Stimulated activated effector memory CD8-positive, alpha-beta T cell treated with anti-CD3 and anti-CD28 coated beads, Interleukin-12 subunit alpha, Interleukin-12 subunit beta, amount 100 ng/mL, for 72 hours (primary cell): ENCODE data around the gene ZMYM2.
"Not testable (repeated sequence)": the region's sequence is repeated elsewhere in the genome, so short reads cannot be mapped to it uniquely, and the experiment has no call there.

Source experiments
- ATAC-seq: fragments of 150-1000 bp; cut with Tn5 transposase; 2 replicates; pipeline ENCODE4 v1.10.0; 2021
- DNase-seq, 2 donors: peaks; one replicate each; pipeline ENCODE4 v3.0.0; 2021 to 2022; ENCODE audit warnings: low spot score in 2 of 2
- H3K27ac Mint-ChIP-seq: one replicate; pipeline ENCODE4 v1.8.0; 2022; ENCODE audit warnings: mild to moderate bottlenecking, mixed read lengths
- H3K36me3 Mint-ChIP-seq: one replicate; pipeline ENCODE4 v1.8.0; 2022; ENCODE audit warnings: mild to moderate bottlenecking, mixed read lengths
- H3K4me1 Mint-ChIP-seq: one replicate; pipeline ENCODE4 v1.8.0; 2022; ENCODE audit warnings: mixed read lengths
- H3K4me3 Mint-ChIP-seq: one replicate; pipeline ENCODE4 v1.8.0; 2022; ENCODE audit warnings: mild to moderate bottlenecking, mixed read lengths
- H3K9me3 Mint-ChIP-seq: one replicate; pipeline ENCODE4 v1.8.0; 2022; ENCODE audit warnings: mixed read lengths

ZMYM2 gene

DNA sequence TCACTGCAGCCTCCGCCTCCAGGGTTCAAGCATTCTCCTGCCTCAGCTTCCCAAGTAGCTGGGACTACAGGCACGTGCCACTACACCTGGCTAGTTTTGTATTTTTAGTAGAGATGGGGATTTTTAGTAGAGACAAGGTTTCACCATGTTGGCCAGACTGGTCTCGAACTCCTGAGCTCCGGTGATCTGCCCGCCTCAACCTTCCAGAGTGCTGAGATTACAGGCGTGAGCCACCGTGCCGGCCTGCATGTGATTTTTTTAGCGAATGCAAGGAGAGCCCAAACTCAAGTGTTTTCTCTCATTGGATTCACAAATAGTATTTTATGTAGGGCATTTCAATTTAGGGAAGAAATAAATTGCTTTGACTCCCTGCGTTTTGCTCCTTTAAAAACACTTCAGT, 4.4 kb downstream of the ZMYM2 start:
- DNase-seq (no peak), ATAC-seq (no peak)
- Mint-ChIP-seq H3K36me3 (peaks cover 85% of the 10 kb centered on the region), H3K4me1 (peaks cover 31% of the 10 kb centered on the region), H3K9me3 (no peaks in the 10 kb centered on the region), H3K27ac (no peak overlapping the region), H3K4me3 (no peak overlapping the region)

DNA sequence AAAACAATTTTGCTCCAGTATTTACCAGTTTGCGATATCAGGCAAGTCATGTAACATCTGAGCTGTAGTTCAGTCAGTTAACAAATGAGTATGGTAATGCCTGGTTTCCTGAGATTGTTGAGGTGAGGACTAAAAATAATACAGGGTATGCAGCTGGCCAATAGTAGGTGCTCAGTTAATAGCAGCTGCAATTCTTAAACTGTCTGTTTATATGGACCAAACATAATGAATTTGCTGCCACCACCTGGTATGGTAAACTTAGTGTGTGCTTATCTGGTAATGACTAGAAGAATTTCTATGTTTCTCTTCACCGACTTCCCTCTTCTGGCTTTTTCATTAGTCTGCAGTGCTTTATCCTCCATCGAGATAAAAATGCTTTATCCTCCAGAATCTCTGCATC, 9.1 kb downstream of the ZMYM2 start:
- no peak for ATAC-seq
- Mint-ChIP-seq H3K4me3 (no peak overlapping the region), H3K4me1 (peaks cover 17% of the 10 kb centered on the region), H3K27ac (no peak overlapping the region), H3K36me3 (peaks cover 47% of the 10 kb centered on the region), H3K9me3 (no peaks in the 10 kb centered on the region)
- DNase-seq = no peak

DNA sequence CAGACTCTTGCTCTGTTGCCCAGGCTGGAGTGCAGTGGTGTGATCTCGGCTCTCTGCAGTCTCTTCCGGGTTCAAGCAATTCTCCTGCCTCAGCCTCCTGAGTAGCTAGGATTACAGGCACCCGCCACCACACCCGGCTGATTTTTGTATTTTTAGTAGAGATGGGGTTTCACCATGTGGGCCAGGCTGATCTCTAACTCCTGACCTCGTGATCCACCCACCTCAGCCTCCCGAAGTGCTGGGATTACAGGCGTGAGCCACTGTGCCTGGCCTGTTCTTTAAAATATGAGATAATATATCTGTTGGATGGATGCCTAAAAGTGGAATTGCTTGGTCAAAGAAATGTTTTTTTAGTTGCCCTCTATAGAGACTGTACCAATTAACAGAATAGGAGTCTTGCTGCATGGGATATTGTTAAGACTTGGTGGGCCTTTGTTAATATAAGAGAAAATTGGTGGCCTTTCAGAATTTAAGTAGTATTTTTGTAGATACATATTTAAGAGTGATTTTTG, 16.0 kb downstream of the ZMYM2 start:
- not testable (repeated sequence) for H3K9me3 Mint-ChIP-seq, H3K4me3 Mint-ChIP-seq, ATAC-seq, H3K27ac Mint-ChIP-seq, DNase-seq
- Mint-ChIP-seq H3K36me3 (peaks cover 67% of the 10 kb centered on the region), H3K4me1 (peaks cover 20% of the 10 kb centered on the region)

DNA sequence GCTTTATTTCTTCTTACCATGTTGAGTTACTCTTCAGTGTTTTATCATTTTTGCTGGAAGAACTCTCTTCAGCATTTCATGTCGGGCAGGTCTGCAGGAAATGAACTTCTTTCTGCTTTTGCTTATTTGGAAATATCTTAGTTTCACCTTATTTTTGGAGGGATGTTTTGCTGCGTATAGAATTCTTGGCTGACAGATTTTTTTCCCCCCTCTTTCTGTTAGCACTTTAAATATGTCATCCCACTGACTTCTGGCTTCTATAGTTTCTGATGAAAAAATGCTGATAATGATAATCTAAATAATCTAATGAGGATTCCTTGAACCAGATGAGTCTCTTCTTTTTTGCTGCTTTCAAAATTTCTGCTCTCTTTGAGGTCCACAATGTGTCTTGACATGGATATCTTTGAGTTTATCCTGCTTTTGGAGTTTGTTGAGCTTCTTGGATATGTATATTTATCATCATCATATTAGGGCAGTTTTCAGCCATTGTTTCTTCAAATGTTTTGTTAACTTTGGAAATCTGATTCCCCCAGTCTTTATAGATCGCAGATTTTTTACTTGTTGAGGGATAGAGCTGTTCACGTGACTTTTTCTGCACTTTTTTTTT, 20.4 kb downstream of the ZMYM2 start:
- Mint-ChIP-seq H3K9me3 (peaks cover 6% of the 10 kb centered on the region), H3K36me3 (peaks cover 98% of the 10 kb centered on the region), H3K4me3 (no peak overlapping the region), H3K27ac (no peak overlapping the region), H3K4me1 (peaks cover 34% of the 10 kb centered on the region)
- ATAC-seq (no peak), DNase-seq (no peak)

DNA sequence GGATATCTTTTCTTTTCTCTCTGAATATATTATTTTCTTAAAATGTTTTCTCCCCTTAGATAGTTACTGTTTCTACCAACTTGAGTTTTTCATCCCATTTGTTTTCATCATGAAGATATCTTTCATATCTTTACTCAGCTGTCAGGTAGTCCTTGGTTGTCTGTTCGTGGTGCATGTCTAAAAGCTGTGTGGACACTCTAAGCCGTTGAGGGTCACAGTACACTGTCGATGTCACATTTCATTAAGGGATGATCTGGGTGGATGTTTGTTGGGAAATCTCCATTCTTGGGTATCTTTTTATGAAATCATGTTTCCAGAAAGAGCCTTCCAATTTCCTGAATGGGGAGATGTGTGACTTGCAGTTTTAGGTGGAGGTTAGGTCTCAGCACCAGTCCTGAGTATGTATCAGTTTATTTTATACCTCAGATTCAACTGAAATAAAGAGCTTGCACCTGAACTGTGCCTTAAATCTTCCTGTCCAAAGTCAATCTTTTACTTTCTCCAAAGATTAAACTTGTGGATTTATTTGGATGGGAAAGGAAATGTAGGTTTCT, 23.2 kb downstream of the ZMYM2 start:
- H3K36me3 Mint-ChIP-seq = peaks cover 88% of the 10 kb centered on the region
- H3K4me1 Mint-ChIP-seq = peaks cover 31% of the 10 kb centered on the region
- peaks cover 3% of the 10 kb centered on the region for H3K9me3 Mint-ChIP-seq
- DNase-seq = no peak
- no peak overlapping the region for H3K27ac Mint-ChIP-seq
- no peak for ATAC-seq
- H3K4me3 Mint-ChIP-seq = no peak overlapping the region

DNA sequence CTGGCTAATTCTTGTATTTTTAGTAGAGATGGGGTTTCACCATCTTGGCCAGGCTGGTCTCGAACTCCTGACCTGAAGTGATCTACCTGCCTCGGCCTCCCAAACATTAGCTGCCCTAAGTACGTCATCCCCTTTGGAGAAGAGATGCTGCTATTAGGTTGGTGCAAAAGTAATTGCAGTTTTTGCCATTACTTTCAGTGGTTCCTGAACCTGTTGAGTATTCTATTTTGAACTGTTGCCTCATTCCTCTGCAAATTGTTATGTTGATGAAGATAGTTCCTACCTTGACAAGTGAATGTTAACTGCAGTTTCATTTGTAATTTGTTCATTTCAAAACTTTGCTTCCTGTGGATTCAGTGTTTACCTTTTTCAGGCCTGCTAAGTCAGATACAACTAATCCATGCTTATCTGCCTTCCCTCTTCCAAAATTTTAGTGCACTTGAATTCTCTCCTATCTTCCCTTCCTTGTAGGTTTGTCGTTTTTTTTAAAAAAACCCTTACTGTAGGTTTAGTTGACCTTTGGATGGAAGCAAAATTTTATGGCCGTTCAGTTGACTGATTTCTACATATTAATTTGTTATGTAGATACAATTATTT, 24.0 kb downstream of the ZMYM2 start:
- no peak for ATAC-seq

DNA sequence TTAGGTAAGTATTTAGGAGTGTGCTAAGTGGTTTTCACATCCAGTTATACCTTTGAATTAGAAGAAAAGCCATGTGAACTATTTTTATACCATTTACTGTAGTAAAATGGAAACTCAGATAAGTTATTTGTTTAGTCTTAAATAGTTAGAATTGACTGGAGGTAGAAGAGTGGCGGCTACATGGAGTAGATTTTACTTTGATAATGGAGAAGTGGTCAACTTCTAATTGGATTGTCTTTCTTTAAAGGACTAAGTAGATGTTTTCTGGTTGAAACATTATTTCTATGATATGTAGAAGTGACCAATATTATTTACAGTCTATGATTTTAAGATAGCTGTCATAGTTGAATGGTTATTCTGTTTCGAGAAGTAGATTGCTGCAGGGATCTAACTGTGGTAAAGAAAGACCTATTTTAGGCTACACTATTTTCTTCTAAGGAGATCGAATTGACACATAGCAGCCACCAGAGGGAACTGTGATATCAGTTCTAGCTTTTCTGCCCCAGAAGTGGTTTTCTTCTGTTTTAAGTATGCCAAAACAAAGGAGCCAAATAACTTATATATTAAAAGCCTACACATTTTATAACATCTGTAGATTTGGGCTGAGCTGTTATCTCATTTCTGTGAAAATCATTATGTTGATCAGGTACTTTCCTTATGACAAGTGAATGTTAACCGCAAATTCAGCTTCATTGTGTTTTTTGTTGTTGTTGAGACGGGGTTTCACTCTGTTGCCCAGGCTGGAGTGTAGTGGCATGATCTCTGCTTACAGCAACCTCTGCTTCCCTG, 26.1 kb downstream of the ZMYM2 start:
- Mint-ChIP-seq H3K4me1 (peaks cover 42% of the 10 kb centered on the region), H3K27ac (peak overlapping the region; percentile 81), H3K9me3 (no peaks in the 10 kb centered on the region), H3K36me3 (peaks cover 78% of the 10 kb centered on the region), H3K4me3 (no peak overlapping the region)
- DNase-seq (peak in 1 of 2 donors; percentile 4), ATAC-seq (peak; percentile 90)

More for the DNA sequence above, 24.0 kb downstream of the ZMYM2 start:
- Mint-ChIP-seq H3K4me1 (peaks cover 30% of the 10 kb centered on the region), H3K27ac (no peak overlapping the region), H3K9me3 (peaks cover 3% of the 10 kb centered on the region), H3K36me3 (peaks cover 88% of the 10 kb centered on the region), H3K4me3 (no peak overlapping the region)
- no peak for DNase-seq

DNA sequence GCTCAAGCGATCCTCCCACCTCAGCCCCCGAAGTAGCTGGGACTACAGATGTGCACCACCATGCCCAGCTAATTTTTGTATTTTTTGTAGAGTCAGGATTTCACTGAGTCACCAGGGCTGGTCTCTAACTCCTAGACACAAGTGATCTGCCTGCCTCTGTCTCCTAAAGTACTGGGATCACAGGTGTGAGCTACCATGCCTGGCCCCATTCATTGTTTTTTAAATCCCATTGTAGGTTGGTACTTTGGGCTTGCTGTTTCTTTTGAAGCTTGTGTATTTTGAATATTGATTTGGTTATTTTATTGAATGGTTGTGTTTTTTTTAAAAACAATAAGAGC, 26.7 kb downstream of the ZMYM2 start:
- no peaks in the 10 kb centered on the region for H3K9me3 Mint-ChIP-seq
- peak; percentile 65 for ATAC-seq
- peak overlapping the region; percentile 81 for H3K27ac Mint-ChIP-seq
- peaks cover 48% of the 10 kb centered on the region for H3K4me1 Mint-ChIP-seq
- H3K36me3 Mint-ChIP-seq = peaks cover 76% of the 10 kb centered on the region
- peak in 1 of 2 donors; percentile 58 for DNase-seq
- H3K4me3 Mint-ChIP-seq = no peak overlapping the region

DNA sequence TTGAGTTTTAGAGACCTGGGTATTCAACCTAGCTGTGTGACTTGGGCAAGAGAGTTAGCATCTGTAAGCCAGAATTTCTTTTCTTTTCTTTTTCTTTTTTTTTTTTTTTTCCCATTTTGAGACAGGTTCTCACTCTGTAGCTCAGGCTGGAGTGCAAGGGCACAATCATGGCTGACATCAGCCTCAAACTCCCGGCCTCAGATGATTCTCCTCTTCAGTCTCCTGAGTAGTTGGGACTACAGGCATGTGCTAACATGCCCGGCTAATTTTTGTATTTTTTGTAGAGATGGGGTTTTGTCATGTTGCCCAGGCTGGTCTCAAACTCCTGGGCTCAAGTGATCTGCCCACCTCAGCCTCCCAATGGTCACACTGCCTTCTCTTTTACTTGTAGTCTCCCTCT, 33.0 kb downstream of the ZMYM2 start:
- peaks cover 78% of the 10 kb centered on the region for H3K36me3 Mint-ChIP-seq
- peak overlapping the region; percentile 57 for H3K27ac Mint-ChIP-seq
- no peaks in the 10 kb centered on the region for H3K9me3 Mint-ChIP-seq
- no peak for DNase-seq
- ATAC-seq = no peak
- peaks cover 35% of the 10 kb centered on the region for H3K4me1 Mint-ChIP-seq
- no peak overlapping the region for H3K4me3 Mint-ChIP-seq

DNA sequence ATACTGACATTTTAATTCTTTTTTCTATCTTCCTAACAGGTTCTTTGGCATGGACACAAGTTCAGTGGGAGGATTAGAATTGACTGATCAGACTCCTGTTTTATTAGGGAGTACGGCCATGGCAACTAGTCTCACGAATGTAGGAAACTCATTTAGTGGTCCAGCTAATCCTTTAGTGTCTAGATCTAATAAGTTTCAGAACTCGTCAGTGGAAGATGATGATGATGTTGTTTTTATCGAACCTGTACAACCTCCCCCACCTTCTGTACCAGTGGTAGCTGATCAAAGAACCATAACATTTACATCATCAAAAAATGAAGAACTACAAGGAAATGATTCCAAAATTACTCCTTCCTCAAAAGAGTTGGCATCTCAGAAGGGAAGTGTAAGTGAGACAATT, 34.5 kb downstream of the ZMYM2 start:
- Mint-ChIP-seq H3K4me3 (no peak overlapping the region), H3K27ac (no peak overlapping the region), H3K4me1 (peaks cover 46% of the 10 kb centered on the region), H3K36me3 (peaks cover 78% of the 10 kb centered on the region), H3K9me3 (no peaks in the 10 kb centered on the region)
- ATAC-seq = no peak
- DNase-seq = no peak

DNA sequence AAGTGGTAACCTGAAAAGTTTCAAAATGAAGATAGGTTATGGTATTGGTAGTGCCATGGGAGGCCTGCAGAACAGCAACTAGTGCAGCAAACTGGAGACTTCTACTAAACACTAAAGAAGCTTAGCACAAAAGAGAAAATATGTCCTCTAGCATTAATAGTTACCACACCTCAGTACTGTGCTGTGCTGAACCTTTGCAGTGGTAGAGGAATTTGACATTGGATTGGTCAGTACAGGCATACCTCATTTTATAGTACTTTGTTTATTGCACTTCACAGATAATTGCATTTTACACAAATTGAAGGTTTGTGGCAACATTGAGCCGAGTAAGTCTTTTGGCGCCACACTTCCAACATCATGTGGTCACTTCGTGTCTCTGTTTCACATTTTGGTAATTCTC, 40.4 kb downstream of the ZMYM2 start:
- Mint-ChIP-seq H3K9me3 (no peaks in the 10 kb centered on the region), H3K27ac (peak overlapping the region; percentile 76), H3K36me3 (peaks cover 81% of the 10 kb centered on the region), H3K4me1 (peaks cover 45% of the 10 kb centered on the region), H3K4me3 (no peak overlapping the region)
- DNase-seq = no peak
- ATAC-seq = no peak

DNA sequence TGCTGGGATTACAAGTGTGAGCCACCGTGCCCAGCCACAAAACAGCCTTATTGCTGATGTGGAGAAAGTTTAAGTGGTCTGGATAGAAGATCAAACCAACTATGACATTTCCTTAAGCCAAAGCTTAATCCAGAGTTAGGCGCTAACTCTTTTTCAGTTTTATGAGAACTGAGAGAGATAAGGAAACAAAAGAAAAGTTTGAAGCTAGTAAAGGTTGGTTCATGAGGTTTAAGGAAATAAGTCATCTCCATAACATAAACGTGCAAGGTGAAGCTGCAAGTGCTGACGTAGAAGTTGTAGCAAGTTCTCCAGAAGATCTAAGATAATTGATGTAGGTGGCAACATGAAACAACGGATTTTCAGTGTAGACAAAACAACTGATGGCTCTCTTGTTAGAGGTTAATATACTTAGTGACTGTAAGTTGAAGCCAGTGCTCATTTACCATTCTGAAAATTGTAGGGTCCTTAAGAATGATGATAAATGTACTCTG, 41.6 kb downstream of the ZMYM2 start:
- DNase-seq (no peak), ATAC-seq (no peak)
- no peaks in the 10 kb centered on the region for H3K9me3 Mint-ChIP-seq
- peaks cover 81% of the 10 kb centered on the region for H3K36me3 Mint-ChIP-seq
- peak overlapping the region; percentile 76 for H3K27ac Mint-ChIP-seq
- H3K4me3 Mint-ChIP-seq = no peak overlapping the region
- H3K4me1 Mint-ChIP-seq = peaks cover 45% of the 10 kb centered on the region

DNA sequence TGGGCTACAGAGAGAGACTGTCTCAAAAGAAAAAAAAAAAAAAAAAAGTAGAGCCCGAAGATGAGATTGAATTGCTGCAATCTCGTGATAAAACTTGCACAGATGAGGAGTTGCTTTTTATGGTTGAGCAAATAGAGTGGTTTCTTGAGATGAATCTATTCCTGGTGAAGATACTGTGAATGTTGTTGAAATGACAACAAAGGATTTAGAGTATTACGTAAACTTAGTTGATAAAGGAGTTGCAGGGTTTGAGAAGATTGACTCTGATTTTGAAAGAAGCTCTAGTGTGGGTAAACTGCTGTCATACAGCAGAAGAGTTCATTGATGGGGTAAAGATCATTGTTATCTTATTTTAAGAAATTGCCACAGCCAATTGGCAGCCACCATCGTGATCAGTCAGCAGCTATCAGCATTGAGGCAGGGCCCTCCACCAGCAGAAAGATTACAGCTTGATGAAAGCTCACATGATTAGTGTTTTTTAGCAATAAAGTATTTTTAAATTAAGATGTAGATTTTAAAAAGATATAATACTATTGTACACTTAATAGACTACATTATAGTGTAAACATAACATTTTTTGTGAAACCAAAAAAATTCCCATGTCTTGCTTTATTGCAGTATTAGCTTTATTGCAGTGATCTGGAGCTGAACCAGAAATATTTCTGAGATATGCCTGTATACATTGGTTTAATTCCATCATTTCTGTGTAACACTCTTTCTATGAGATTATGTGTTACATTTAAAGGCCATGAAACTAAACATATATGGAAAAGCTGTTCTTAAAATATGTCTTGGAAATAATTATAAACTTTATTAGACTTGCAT, 43.1 kb downstream of the ZMYM2 start:
- H3K4me1 Mint-ChIP-seq = peaks cover 37% of the 10 kb centered on the region
- no peak overlapping the region for H3K27ac Mint-ChIP-seq
- ATAC-seq (no peak), DNase-seq (no peak)
- no peak overlapping the region for H3K4me3 Mint-ChIP-seq
- H3K36me3 Mint-ChIP-seq = peaks cover 81% of the 10 kb centered on the region
- no peaks in the 10 kb centered on the region for H3K9me3 Mint-ChIP-seq

DNA sequence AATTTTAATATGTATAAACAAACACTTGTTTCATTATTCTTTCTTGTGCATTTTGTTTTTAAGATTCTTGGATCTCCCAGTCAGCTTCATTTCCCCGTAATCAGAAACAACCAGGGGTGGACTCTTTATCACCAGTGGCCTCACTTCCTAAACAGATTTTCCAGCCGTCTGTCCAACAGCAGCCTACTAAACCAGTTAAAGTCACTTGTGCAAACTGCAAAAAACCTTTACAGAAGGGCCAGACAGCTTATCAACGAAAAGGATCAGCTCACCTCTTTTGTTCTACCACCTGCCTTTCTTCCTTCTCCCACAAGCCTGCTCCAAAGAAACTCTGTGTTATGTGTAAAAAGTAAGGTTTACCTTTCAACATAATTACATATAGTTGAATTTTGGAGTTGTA, 44.3 kb downstream of the ZMYM2 start:
- peaks cover 81% of the 10 kb centered on the region for H3K36me3 Mint-ChIP-seq

DNA sequence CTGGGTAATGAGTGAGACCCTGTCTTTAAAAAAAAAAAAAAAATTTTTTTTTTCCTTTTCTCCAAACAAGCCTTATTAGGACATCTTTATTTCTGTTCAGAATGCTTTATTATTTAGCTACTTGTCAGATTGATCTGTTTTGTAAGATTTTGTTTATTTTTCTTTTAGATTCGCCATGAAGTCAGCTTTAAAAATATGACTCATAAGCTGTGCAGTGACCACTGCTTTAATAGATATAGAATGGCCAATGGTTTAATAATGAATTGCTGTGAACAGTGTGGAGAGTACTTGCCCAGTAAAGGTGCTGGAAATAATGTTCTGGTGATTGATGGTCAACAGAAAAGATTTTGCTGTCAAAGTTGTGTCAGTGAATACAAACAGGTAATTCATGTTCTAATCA, 47.7 kb downstream of the ZMYM2 start:
- H3K4me1 Mint-ChIP-seq = peaks cover 4% of the 10 kb centered on the region
- DNase-seq = no peak

More for the DNA sequence above, 44.3 kb downstream of the ZMYM2 start:
- Mint-ChIP-seq H3K4me3 (no peak overlapping the region), H3K27ac (no peak overlapping the region), H3K4me1 (peaks cover 26% of the 10 kb centered on the region), H3K9me3 (no peaks in the 10 kb centered on the region)
- ATAC-seq (no peak), DNase-seq (no peak)

More for the DNA sequence above, 47.7 kb downstream of the ZMYM2 start:
- no peak overlapping the region for H3K27ac Mint-ChIP-seq
- no peak for ATAC-seq
- H3K4me3 Mint-ChIP-seq = no peak overlapping the region
- H3K36me3 Mint-ChIP-seq = peaks cover 97% of the 10 kb centered on the region
- H3K9me3 Mint-ChIP-seq = no peaks in the 10 kb centered on the region
